Activated naive CD4-positive, alpha-beta T cell treated with Interleukin-2 at 50 U/mL for 16 hours (primary cell): ENCODE measurements around the gene LARP4B.
"Not testable (repeated sequence)": the region's sequence is repeated elsewhere in the genome, so short reads cannot be mapped to it uniquely, and the experiment has no call there.

ENCODE experiments used
- DNase-seq: peaks from one replicate; pipeline ENCODE4 v3.0.0-alpha.2; 2020

Gene LARP4B

DNA sequence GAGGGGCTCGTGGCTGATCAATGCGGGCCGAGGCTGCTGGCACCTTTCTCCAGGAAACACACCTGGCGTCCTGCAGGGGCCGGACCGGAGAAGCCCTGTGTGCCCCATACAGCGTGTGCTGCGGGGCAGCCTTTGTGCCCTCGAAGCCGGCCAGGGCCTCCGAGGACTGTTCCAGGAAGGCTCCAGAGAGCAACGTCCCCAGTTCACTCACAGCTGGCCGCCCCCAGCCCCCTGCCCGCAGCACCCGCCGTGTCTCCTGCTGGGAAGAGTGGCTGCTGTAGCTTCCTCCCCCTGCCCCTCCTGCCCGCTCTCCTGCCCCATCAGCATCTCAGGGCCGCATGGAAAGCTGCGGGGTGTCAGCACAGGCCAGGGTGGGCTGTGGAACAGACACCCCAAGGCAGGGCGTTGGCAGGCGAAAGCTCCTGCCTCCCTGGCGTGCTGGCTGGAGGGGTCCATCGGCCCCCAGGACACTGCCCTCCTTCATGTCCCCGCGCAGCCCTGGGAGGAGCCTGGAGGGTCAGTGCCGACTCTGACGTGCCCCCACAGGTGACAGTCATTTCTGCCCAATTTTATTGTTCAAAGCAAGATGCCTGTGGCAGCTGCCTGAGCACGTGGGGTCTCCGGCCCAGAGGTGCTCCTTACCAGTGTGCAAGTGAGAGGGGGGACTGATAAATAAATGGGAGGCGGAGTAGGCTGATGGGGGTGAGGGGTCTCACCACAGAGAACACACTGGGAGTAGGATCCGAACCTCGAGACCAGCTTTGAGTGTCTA lies 146.2 kb downstream of the LARP4B start:
- no peak for DNase-seq

- peak; percentile 61 for DNase-seq
These were observed 147.0 kb downstream of the LARP4B start for GRCh38 chr10:784403-785088.

GRCh38 chr10:782751-783648 lies 148.5 kb downstream of the LARP4B start:
- DNase-seq, result no peak

DNA sequence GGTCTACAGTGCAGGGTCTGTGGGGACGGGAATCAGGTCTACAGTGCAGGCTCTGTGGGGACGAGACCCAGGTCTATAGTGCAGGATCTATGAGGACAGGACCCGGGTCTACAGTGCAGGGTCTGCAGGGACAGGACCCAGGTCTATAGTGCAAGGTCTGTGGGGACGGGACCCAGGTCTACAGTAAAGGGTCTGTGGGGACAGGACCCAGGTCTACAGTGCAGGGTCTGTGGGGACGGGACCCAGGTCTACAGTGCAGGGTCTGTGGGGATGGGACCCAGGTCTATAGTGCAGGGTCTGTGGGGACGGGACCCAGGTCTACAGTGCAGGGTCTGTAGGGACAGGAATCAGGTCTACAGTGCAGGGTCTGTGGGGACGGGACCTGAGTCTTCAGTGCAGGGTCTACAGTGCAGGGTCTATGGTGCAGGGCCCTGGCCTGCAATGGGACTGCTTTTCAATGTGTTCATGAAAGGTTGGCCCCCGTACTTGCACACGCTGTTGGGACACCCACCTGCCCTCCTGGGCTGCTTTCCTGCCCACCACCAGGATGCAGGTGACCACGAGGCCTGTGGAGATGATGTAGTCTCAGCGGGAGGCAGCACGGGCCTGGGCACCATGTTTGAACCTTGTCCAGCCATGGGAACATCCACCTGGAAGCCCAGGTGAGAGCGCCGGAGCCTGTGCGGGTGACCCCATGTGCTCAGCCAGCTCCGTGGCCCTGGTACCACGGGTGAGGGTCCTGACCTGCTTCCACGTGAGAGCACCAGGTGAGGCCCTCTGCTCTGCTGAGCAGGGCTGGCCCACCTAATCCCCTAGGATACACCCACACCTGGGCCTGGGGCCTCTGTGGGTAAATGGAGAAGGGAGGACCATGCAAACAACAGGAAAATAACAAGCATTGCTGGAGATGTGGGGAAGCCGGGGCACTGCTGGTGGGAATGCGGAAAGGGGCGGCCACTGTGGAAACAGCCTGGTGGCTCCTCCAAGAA lies 150.7 kb downstream of the LARP4B start:
- DNase-seq, result no peak

DNA sequence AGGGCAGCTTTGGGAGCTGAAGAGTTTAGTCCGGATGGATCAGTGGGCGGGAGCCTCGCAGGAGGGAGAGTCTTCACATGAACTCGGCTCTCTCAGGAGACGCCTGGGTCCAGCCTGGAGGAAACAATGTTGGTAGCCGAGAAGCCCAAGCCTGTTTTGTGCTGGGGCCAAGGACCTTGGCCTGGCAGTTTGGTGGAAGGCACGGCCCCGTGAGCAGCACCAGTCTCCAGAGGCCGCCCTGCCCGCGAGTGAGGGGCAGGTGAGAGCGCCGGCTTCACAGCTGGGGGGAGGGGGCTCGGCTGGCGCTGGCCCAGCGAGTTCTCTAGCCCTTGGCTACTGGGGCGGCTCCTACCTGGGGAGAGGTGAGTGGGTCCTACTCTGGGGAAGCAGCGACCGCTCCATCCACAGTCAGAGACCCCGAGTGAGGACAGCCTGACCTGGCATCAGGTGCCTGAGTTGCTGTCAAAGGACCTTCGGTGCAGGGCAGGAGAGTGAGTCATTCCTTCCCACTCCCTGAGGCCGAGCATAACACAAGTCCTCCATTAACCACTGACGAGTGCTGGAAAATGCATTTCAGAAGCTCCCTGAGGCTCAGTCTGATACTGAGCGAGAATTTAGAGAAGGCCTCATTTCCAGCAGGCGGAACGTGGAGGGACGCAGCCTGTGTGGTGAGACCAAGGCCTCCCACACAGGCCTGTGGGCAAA lies 152.7 kb downstream of the LARP4B start:
- no peak for DNase-seq

GRCh38 chr10:777913-778479 lies 153.5 kb downstream of the LARP4B start:
- DNase-seq, result no peak

DNA sequence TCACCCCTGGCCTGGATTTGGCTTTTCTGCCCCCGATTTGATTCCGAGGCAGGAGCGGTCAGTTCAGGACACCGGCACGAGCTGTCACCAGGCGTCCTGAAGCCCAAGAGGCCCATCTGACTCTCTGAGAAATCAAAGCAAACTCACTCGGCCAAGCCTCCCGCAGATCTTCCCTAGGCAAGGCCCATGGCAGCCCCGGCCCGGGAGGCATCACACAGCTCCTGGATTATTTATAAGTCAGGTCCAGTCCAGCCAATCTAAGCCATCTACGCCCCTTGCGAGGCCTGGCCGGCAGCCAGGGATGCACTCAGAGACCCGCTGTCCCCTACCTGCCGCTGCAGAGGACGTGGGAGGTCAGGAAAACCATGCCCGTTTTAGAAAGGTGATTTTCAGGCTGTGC lies 154.7 kb downstream of the LARP4B start:
- no peak for DNase-seq

DNA sequence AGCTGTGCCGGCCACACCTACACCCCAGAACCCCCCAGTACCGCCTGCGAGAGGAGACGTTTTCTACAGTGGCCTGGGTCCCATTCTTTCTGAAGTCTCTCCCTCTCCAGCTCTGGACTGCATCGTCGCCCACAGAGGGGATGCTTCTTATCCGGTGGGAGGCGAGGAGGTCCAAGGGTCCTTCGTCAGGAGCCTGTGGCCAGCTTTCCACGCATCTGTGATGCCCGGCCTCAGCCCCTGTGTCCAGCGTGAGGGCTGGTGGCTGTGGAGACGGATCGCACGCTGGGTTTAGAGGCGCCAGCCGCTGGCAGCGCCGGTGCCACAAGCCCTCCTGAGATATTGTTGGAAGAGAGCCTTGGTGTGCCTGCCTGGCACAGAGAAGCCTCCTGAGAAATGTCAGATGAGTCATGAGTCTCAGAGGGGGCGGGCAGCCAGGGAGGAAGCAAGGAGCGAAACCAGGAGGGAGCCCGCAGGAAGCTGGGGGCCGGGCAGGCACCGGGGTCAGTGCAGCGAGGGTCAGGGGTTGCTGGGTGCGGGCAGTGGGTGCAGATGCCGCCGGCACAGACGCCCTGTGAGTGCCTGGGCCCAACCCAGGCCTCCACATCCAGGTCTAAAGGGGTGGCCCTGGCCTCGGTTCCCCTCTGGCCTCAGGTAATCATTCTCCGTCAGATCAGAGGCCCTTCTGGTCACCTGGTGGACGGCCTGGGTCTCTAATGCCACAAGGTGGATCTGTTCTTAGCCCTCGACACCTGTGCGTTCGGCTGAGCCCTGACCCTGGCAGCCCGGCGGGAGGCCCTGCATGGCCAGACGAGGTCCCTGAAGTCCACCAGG lies 156.0 kb downstream of the LARP4B start:
- DNase-seq, result no peak

- no peak for DNase-seq
These were observed 156.8 kb downstream of the LARP4B start for GRCh38 chr10:774661-775244.

- DNase-seq, result no peak
These were observed 157.3 kb downstream of the LARP4B start for GRCh38 chr10:774223-774622.

- no peak for DNase-seq
These were observed 157.8 kb downstream of the LARP4B start for GRCh38 chr10:773562-774161.

DNA sequence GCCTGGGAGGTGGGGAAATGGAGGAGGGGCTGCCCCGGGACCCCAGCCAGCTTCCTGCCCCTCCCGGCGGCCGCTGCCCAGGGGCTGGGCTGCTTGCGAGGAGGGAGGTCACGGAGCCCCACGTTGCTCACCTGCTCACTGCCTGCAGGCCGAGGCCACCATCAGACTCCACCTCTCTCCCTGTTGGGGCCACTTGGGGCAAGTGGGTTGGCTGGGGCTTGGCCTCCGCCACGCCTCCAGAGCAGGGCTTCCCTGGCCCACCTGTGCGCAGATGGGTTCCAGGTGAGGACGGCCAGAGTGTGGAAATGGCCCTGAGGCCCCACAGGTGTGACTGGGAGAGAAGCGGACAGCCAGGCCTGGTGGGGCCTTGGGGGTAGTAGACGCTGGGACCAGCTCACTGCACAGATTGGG lies 159.3 kb downstream of the LARP4B start:
- no peak for DNase-seq

GRCh38 chr10:771647-772046 lies 159.9 kb downstream of the LARP4B start:
- no peak for DNase-seq

GRCh38 chr10:770975-771374 lies 160.5 kb downstream of the LARP4B start:
- no peak for DNase-seq

GRCh38 chr10:770048-770712 lies 161.3 kb downstream of the LARP4B start:
- not testable (repeated sequence) for DNase-seq

GRCh38 chr10:767794-768193 lies 163.7 kb downstream of the LARP4B start:
- no peak for DNase-seq

DNA sequence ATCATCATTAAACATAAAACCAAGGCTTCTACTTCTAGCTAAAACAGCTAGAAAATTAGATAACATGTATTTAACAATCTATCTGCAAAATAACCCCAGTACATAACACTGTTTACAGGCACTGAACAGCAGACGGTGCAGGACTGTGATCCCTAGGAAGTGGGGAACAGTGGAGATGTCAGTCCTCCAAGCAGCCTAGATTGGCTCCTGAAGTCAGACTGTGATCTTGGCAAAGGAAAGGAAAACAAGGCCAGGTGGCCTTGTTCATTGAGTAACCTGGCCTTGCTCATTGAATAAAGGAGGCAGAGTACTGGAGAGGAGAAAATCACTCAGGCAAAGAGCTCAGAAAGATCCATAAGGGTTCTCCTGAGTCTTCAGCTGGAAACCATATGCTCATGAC lies 164.3 kb downstream of the LARP4B start:
- DNase-seq, result no peak

DNA sequence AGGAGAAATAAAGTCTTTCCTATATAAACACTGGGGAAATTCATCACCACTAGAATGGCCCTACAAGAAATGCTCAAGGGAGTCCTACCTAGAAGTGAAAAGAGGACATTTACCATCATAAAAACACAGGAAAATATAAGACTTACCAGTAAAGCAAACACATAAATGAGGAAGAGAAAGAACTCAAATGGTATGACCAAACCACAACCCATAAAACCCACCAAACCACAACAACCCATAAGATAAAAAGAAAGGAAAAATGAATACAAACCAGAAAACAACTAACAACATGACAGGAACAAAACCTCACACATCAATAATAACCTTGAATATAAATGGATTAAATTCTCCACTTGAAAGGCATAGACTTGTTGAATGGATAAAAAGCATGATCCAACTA lies 170.1 kb downstream of the LARP4B start:
- no peak for DNase-seq

- no peak for DNase-seq
These were observed 170.9 kb downstream of the LARP4B start for GRCh38 chr10:760622-761021.
